GM12801 (cell line): Measurements from ENCODE around the gene PIK3R2.

Source experiments
- CTCF ChIP-seq: IDR thresholded peaks from one replicate; pipeline ENCODE4 v1.5.1; 2011; ENCODE audit warnings: control low read depth; ENCODE audit not compliant: insufficient read length; ENCODE audit errors: extremely low read depth

Gene PIK3R2

GRCh38 chr19:18208098-18208951 is 55.4 kb downstream of the PIK3R2 start:
- TF ChIP-seq CTCF, result no peak

- TF ChIP-seq CTCF, result no peak
Observed at GRCh38 chr19:18211683-18212082, 58.7 kb downstream of the PIK3R2 start.

GRCh38 chr19:18214779-18215433 is 61.9 kb downstream of the PIK3R2 start:
- no peak for TF ChIP-seq CTCF

GRCh38 chr19:18216789-18217188 is 63.8 kb downstream of the PIK3R2 start:
- no peak for TF ChIP-seq CTCF

GRCh38 chr19:18218159-18218558 is 65.2 kb downstream of the PIK3R2 start:
- TF ChIP-seq CTCF, result no peak

- TF ChIP-seq CTCF, result no peak
Observed at GRCh38 chr19:18218600-18218999, 65.6 kb downstream of the PIK3R2 start.
